NCI-H2227 (cell line): ENCODE measurements around the gene HNRNPA2B1.
"Not testable (repeated sequence)": the region's sequence is repeated elsewhere in the genome, so short reads cannot be mapped to it uniquely, and the experiment has no call there.

Experiments used
- DNase-seq: peaks from one replicate; lab custom pipeline; 2025; ENCODE audit not compliant: unreplicated experiment; lab: John Stamatoyannopoulos, UW

Gene HNRNPA2B1

DNA sequence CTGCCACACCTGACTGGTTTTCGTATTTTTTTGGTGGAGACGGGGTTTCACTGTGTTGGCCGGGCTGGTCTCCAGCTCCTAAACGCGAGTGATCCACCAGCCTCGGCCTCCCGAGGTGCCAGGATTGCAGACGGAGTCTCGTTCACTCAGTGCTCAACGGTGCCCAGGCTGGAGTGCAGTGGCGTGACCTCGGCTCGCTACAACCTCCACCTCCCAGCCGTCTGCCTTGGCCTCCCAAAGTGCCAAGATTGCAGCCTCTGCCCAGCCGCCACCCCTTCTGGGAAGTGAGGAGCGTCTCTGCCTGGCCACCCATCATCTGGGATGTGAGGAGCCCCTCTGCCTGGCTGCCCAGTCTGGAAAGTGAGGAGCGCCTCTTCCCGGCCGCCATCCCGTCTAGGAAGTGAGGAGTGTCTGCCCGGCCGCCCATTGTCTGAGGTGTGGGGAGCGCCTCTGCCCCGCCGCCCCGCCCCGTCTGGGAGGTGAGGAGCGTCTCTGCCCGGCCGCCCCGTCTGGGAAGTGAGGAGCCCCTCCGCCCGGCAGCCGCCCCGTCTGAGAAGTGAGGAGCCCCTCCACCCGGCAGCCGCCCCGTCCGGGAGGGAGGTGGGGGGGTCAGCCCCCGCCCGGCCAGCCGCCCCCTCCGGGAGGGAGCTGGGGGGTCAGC, 52.8 kb downstream of the HNRNPA2B1 start:
- not testable (repeated sequence) for DNase-seq

DNA sequence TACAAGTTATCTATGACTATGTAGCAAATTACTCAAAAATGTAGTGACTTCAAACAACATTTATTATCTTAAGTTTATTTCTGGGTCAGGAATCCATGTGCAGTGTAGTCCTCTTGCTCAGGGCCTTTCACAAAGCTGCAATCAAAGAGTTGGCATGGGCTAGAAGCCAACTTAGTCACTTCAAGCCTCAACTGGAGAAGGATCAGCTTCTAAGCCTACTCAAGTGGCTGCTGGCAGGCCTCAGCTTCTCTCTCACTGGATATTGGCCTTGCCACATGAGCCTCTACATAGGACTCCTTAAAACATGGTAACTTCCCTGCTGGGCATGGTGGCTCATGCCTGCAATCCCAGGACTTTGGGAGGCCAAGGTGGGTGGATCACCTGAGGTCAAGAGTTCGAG, 53.5 kb downstream of the HNRNPA2B1 start:
- DNase-seq = no peak

DNA sequence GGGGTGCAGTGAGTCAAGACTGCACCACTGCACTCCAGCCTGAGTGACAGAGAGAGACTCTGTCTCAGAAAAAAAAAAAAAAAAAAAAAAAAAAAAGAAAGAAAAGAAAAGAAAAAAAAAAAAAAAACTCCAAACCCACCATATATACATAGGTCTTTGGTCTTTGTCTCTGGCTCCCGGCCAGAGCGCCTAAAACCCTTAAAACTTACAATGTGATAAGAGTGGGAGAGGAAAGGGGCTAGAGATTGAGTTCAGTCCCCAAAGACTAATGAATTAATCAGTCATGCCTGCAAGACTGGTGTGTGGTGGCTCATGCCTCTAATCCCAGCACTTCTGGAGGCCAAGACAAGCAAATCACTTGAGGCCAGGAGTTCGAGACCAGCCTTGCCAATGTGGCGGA, 55.3 kb downstream of the HNRNPA2B1 start:
- DNase-seq = no peak

DNA sequence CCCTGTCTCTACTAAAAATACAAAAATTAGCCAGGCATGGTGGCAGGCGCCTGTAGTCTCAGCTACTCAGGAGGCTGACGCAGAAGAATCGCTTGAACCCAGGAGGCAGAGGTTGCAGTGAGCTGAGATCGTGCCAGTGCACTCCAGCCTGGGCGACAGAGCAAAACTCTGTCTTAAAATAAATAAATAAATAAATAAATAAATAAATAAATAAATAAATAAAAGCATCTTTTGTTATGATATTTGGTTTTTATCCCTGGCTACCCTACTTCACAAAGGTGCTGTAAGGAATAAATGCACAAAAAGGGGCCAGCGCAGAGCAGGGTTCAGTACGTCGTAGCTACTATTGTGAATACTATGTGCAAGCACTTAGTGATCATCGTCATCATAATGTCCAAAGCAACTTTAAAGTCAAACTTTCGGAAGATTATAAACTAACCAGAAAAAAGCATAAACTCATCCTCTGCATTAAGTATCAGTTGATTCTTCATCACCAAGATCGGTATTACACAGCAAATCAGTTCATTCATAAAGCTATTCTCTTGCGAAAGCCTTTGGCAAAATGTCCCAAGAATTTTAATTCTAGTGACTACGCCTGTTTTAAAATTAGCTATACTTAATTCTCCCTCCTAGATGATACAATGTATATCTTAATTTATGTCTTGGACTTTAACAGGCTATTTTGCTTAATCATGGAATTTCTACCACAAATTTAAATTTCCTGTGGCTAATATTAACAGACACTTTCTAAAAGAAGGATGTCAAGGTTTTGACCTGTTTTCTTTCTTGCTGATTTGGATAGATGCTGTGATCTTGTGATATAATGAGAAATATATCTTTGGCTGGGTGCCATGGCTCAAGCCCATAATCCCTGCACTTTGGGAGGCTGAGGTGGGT, 56.1 kb downstream of the HNRNPA2B1 start:
- DNase-seq = no peak

DNA sequence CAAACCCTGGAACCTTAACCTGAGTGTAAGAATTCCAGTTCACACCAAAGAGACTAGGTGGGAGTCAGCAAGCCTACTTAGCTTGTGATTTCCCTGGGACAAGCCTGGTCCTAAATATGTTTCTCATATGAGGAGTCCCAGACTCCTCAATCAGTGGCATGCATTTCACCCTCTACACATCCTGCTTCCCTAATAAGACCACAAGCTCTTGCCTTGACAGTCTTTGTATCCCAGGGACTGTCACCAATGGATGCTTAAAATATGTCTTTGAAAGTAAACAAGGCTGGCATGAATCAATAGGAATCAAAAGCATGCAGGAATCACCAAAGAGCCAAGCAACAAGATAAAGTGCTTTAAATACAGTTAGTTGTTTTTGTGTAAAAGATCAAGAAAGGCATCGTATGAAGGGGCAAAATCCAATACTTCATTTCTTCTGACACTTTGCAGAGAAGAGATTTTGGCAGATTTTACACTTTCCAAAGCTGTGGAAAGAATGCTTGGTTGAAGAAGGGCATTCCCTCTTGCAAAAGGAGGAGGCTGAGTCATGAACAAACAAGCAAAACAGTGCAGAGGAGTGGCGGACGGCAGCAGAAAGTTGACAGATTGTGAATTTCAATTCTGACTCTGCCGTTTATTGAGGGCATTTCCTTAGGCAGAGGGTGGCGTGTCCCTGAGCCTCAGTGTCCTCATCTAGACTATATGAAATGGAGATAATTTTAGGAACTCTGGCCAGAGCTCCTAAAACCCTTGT, 57.1 kb downstream of the HNRNPA2B1 start:
- DNase-seq = no peak

DNA sequence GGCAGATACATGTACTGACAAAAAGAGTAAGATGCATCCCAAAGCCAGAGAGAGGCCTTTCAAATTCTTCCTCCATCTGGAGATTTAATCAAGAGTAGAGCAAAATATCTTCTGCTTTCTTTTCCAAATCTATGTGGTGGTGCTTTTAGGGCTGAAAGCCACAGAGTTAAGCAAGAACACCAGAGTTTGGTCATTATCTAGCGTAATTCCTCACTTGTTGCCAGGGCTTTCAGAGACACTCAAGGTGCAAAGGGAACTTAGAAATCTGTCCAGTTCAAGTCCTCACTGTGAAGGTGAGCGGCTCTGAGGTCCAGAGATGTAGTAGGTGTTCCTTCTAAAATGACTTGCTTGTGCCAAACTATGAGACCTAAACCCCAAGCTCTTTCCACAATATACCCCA, 59.5 kb downstream of the HNRNPA2B1 start:
- DNase-seq = no peak

DNA sequence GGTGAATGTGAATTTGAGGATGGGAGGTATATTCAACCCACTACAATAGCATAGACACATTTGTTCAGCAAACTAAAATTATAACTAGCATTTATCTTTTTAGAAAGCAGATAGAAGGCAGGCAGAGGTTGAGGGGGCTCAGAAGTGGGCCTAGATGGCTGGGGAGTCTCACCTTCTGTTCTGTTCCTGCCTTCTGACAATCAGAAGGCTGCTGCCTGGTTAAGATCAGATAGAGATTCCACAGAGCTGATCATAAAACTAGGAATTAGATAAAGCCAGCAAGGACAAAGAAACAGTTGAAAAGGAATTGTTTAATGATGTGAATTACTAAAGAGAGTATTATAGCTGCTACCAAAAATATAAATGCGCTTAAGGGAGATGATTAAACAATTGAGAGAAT, 60.2 kb downstream of the HNRNPA2B1 start:
- DNase-seq = no peak
